Brain microvascular endothelial cell (primary cell): Measurements from ENCODE around the gene FIBCD1.
A peak's percentile ranks its signal among the peaks of the same experiment; 100 is the strongest.

Experiments used
- DNase-seq: peaks from one replicate; pipeline ENCODE4 v3.0.0-alpha.2; 2020
- H3K27ac ChIP-seq: fragments of 250-450 bp; sonication (Bioruptor Pico); 2 replicates; pipeline ENCODE4 v1.5.1; 2020; ENCODE audit warnings: mild to moderate bottlenecking, moderate library complexity
- H3K27me3 ChIP-seq: fragments of 250-450 bp; sonication (Bioruptor Pico); replicated peaks from 2 replicates; pipeline ENCODE4 v1.5.1; 2020; ENCODE audit warnings: mild to moderate bottlenecking
- H3K36me3 ChIP-seq: fragments of 250-450 bp; sonication (Bioruptor Pico); replicated peaks from 2 replicates; pipeline ENCODE4 v1.5.1; 2020; ENCODE audit warnings: mild to moderate bottlenecking
- H3K4me3 ChIP-seq: 2 replicates; pipeline ENCODE4 v1.5.1; 2011; ENCODE audit warnings: low read depth, mild to moderate bottlenecking, control low read depth, low read length, moderate library complexity
- in situ Hi-C: cut with HindIII; loops from 2 replicates; pipeline ENCODE4 v1.10.0; 2017; ENCODE audit warnings: low sequenced_read_pairs, low pct_ligation_motif_present
- TF ChIP-seq, protein P1 (sequence below): IDR thresholded peaks from 2 replicates; pipeline ENCODE4 v1.5.1; 2011; ENCODE audit warnings: low read depth, mild to moderate bottlenecking, moderate library complexity, low read length, control low read depth, inconsistent platforms; ENCODE audit errors: missing control alignments

FIBCD1 gene

DNA sequence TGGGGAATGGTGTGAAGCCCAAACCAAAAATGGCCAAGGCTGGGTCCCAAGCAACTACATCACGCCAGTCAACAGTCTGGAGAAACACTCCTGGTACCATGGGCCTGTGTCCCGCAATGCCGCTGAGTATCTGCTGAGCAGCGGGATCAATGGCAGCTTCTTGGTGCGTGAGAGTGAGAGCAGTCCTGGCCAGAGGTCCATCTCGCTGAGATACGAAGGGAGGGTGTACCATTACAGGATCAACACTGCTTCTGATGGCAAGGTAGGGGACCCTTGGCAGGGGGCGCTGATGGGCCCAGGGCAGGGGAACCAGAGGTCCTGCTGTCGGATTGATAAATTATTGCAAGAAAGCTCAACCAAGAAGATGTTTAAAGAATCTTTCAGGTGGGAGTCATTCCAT is 84.2 kb downstream of the FIBCD1 start:
- H3K4me3 ChIP-seq, result no peak overlapping the region
- peaks cover 54% of the 10 kb centered on the region for H3K36me3 ChIP-seq
- TF ChIP-seq, protein P1, sequence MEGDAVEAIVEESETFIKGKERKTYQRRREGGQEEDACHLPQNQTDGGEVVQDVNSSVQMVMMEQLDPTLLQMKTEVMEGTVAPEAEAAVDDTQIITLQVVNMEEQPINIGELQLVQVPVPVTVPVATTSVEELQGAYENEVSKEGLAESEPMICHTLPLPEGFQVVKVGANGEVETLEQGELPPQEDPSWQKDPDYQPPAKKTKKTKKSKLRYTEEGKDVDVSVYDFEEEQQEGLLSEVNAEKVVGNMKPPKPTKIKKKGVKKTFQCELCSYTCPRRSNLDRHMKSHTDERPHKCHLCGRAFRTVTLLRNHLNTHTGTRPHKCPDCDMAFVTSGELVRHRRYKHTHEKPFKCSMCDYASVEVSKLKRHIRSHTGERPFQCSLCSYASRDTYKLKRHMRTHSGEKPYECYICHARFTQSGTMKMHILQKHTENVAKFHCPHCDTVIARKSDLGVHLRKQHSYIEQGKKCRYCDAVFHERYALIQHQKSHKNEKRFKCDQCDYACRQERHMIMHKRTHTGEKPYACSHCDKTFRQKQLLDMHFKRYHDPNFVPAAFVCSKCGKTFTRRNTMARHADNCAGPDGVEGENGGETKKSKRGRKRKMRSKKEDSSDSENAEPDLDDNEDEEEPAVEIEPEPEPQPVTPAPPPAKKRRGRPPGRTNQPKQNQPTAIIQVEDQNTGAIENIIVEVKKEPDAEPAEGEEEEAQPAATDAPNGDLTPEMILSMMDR, result peak; percentile 17
- H3K27me3 ChIP-seq, result no peaks in the 10 kb centered on the region
- DNase-seq, result no peak
- H3K27ac ChIP-seq, result peak overlapping the region; percentile 99
- in situ Hi-C loops, result loop anchor here (25.0 kb wide), 1 partner anchor 143 kb away; no protein-coding TSS in a partner anchor

DNA sequence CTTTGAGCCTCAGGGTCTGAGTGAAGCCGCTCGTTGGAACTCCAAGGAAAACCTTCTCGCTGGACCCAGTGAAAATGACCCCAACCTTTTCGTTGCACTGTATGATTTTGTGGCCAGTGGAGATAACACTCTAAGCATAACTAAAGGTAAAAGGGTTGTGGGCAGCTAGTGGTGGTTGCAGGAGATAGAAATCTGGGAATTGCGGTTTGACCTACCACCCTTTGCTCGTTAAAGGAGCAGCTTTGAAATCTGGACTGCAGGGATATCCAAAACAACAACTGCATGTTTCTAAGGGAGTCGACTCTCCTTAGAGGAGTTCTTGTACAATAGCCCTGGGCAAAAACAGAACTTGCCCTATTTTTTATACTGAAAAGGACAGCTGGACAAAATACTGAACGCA is 85.0 kb downstream of the FIBCD1 start:
- H3K27ac ChIP-seq, result peak overlapping the region; percentile 23
- H3K4me3 ChIP-seq, result no peak overlapping the region
- TF ChIP-seq, protein P1, result no peak
- DNase-seq, result no peak
- H3K36me3 ChIP-seq, result peaks cover 53% of the 10 kb centered on the region
- H3K27me3 ChIP-seq, result no peaks in the 10 kb centered on the region
- in situ Hi-C loops, result loop anchor here (25.0 kb wide), 1 partner anchor 142 kb away; no protein-coding TSS in a partner anchor

DNA sequence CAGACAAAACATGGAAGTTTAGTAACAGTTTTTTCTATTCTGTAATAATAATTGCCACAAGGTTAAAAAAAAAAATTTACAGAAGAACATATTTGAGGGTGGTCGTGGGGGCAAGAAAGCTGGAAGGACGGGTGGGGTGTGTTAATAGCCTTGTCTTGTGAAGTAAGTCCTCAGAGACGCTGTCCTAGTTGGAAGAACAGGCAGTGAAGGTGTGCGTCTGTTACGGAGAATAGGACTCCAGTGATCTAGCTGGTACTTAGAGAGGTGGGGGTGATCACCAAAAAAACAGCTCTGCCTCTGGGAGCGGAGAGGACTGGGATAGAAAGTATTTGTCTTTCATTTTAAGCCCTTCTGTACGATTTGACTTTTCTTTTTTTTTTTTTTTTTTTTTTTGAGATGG is 86.2 kb downstream of the FIBCD1 start:
- no peak overlapping the region for H3K27ac ChIP-seq
- DNase-seq, result no peak
- TF ChIP-seq, protein P1, result no peak
- in situ Hi-C loops, result loop anchor here (25.0 kb wide), 1 partner anchor 140 kb away; no protein-coding TSS in a partner anchor
- H3K36me3 ChIP-seq, result peaks cover 48% of the 10 kb centered on the region
- H3K4me3 ChIP-seq, result no peak overlapping the region
- H3K27me3 ChIP-seq, result no peaks in the 10 kb centered on the region
